ENCODE results near the gene USP11.

GRCh38 chrX:47264483-47265173 is 31.8 kb downstream of the USP11 start:
- TF ChIP-seq POLR2A (IDR thresholded peaks at IDR 0.05) (no peak), POLR2AphosphoS5 (IDR thresholded peaks at IDR 0.05) (no peak)
